DMS 273 (cell line): ENCODE data around the gene SRD5A3.

Experiments used
- DNase-seq: peaks from one replicate; lab custom pipeline; 2025; ENCODE audit not compliant: unreplicated experiment; lab: John Stamatoyannopoulos, UW

SRD5A3 gene

GRCh38 chr4:55372259-55372658 lies 26.2 kb downstream of the SRD5A3 start:
- no peak for DNase-seq

- DNase-seq, result no peak
Measured at GRCh38 chr4:55373461-55373860, 27.4 kb downstream of the SRD5A3 start.

DNA sequence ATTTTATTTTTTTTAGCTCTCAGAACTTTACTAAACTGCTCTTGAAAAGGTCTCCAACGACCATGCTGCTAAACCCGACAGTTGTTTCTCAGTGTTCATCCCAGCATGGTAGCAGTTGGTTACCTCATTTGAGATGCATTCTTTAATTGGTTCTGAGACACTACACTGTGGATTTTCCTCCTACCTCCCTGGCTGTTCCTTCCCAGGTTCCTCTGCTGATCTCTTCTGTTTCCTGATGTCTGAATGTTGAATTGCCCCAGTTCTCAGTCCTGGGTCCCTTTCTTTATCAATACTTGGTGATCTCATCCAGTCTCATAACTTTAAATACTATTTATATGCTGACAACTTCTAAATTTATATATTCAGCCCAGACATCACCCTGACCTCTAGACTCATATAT lies 30.7 kb downstream of the SRD5A3 start:
- DNase-seq, result no peak

- DNase-seq, result peak; percentile 11
Measured at GRCh38 chr4:55378617-55379467, 32.8 kb downstream of the SRD5A3 start.

GRCh38 chr4:55380576-55380975 lies 34.5 kb downstream of the SRD5A3 start:
- DNase-seq, result no peak

GRCh38 chr4:55381502-55381901 lies 35.5 kb downstream of the SRD5A3 start:
- no peak for DNase-seq

GRCh38 chr4:55382488-55383003 lies 36.5 kb downstream of the SRD5A3 start:
- no peak for DNase-seq

- no peak for DNase-seq
Measured at GRCh38 chr4:55385201-55385649, 39.2 kb downstream of the SRD5A3 start.

DNA sequence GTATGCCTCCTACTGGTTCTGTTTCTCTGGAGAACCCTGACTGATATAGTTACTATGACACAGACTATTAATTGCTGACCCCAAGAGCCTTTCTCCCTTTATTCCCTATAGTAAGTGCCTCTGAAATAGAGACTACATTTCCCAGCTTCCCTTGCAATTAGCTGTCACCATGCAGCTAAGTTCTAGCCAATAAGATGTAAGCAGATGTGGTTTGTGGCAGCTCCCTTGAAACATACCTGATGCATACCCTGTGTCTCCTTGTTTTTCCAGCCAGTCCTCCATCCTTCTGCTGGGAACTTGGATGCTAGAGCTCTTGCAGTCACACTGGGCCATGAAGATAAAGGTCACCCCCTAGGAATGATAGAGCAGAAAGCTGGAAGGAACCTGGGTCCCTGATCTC lies 40.0 kb downstream of the SRD5A3 start:
- peak; percentile 40 for DNase-seq

DNA sequence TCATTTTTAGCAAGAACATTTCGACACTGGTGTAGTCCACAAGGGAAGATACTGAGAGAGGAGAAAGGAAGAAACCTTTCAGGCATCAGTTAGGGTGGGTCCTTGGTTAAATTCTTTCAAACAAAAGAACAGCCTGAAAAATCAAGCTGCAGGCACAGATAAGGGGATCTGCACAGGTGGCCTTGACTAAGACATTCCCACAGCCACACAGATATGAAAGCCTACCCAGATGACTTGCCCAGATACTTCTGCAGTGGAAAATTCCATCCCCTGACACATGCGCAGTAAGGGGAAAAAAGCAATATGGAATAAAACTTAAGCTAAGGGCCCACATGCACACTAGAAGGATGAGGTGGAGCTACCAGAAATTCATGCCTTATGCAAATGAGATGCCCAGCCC lies 40.8 kb downstream of the SRD5A3 start:
- no peak for DNase-seq

- DNase-seq, result peak; percentile 10
Measured at GRCh38 chr4:55393461-55394320, 47.6 kb downstream of the SRD5A3 start.

DNA sequence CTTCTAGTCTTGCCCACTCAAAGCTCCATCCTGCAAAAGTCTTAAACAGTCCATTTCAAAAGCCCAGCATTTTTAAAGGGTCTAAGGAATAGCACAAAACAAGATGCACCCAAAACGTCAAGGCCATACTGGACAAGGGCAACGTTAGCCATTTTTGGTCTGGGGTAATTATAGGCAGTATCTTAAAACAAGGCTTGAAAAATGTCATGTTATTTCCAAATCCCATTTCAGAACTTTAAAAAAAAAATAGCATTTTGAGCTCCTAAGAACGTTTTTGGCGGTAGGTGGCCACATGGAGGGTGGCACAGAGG lies 49.1 kb downstream of the SRD5A3 start:
- DNase-seq, result no peak

DNA sequence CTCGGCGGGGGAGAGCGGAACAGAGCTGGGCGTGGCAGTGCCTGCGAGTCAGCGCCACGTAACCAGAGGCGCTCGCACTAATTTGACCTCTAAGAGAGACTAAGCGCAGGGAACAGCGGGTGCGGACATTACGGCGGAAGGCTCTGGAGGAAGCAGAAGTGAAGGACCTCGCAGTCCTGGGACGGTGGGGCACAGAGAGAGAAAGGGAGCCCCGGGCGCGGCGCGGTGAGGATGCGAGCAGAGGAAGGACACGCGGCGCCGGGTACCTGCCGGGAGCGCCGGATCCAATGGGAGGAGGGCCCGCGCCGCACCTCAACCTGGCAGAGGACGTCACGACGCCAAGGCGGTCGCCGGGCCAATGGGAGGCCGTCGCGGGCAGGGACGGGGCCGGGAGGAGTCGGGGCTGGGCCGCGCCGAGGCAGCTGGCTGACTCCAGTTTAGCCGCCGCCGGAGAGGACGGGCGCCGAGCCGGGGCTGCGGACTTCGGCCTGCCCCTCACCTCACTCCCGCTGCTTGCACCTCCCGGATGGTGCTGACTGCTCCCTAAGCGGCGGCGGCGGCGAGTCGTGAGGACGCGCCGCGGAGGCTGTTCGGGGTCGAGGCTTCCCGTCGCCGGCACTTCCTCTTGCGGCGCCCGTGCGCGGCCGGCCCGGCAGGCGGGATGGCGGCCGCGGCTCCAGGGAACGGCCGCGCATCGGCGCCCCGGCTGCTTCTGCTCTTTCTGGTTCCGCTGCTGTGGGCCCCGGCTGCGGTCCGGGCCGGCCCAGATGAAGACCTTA lies 49.7 kb downstream of the SRD5A3 start, which contains the start of gene TMEM165:
Gene TMEM165 (plus strand): TSS at position 429 of the 779 bp plus-strand sequence. CDS start 233 bp downstream, at position 662.
- DNase-seq, result peak; percentile 92

DNA sequence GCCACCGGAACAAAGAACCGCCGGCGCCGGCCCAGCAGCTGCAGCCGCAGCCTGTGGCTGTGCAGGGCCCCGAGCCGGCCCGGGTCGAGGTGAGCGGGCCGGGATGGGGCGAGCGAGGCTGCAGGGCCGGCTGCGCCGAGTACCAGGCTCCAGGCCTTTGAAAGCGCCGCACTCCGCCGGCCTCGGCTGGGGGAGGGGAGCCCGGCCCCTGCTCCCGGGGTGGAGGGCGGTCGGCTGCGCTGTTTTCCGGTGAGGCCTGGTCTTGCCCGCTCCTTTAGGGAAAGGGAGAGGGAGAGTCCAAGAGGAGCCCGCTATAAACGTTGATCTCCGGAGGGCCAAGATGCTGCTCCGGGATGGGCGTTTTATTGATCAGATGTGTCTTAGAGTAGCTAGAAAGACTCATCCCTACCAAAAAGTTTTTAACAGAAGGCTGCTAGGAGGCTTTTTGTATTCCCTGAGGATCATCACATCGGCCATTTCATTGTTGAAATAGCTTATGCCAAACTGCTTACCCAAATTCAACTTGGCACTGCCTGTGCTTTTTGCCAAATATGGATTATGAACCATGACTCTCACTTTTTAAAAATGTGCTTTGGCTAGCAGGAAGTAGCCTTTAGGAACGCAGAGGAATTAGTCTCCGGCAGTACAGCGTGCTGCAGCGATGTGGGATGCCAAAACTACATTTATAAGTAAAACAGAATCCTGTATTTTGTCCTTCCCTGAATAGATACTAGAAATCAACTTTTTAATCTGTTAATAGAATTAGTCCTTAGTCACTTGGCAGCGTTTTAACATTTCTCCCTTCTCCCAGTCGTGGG lies 50.5 kb downstream of the SRD5A3 start:
- peak; percentile 61 for DNase-seq

DNA sequence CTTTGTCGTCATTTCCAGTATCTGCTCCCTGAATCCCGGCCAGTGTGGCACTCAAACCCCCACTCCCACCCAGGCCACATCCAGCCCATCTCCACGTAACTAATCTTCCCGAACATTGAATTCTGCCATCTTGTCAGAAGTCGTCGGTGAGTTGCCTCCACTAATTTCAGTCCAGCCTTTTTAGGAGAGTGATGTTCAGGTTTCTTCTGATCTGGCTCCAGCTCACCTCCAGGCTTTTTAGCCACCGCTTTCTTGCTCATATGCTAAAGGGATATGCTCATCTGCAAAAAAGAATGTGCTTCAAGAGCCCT lies 51.0 kb downstream of the SRD5A3 start:
- DNase-seq, result peak; percentile 24

- peak; percentile 26 for DNase-seq
Measured at GRCh38 chr4:55397520-55398321, 51.7 kb downstream of the SRD5A3 start.

DNA sequence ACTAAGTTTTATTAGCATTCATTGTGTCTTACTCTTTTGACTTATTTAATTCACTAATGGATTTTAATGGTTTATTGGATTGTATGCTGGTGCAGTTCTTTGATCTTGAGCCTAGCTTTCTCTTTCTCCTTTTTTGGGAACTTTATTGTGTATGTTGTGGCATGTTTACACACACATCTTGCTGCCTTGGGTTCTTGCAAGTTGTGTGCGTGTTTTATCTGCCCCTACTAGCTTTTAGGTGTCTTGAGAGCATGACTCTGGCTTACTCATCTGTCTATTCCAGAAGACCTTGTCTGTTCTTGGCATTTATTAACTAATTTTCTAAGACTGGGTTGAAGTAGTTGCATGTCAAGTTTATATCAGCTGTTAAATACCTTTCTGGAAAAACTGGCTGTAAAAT lies 52.4 kb downstream of the SRD5A3 start:
- no peak for DNase-seq

- DNase-seq, result no peak
Measured at GRCh38 chr4:55398966-55399365, 52.9 kb downstream of the SRD5A3 start.

GRCh38 chr4:55399581-55399980 lies 53.5 kb downstream of the SRD5A3 start:
- DNase-seq, result no peak

- DNase-seq, result no peak
Measured at GRCh38 chr4:55405073-55405472, 59.0 kb downstream of the SRD5A3 start.
